ENCODE results near the gene LDLRAD4.

The LDLRAD4 gene

DNA sequence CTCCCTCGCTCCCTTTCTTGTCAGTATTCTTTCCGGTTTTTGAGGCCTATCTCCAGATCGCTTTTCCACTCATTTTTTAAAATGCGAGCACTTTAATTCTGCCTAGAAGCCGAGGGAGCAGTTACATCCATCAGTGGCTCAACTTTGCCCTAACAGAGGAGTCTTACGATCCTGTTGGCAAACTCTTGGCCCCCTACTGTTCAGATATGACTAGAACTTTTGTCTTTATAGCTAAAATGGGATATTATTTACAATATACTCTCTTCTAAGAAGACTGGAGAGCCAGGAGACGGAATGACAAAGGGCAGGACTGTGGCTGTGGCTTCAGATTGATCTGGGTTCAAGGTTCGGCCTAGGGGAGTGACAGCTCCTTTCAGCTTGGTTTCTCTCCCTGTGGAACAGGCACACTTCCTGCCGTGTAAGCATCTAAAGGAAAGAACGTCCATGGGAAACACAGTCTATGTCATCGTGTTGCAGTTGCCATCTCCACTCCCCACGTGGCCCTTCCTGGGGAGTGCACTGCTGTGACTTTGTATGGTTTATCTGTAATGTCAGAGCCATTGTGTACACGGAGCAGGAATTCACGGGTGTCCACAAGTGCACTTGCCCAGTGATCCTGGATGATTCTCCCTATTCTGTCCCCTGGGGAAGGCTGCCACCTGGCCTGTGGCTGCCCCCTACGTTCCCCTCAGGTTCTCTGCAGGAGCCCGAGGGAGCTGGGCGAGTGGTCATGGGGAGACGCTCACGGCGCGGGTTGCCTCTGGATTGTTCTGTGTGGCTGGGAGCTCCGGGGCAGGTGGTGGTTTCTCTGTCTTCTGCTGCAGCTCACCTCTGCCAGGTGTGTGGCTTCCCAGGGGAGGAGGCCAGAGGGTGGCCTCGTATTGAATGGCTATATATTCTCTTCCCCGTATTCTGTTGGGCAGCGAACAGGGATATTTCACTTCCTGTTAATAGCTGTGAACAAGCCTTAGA, 222.0 kb downstream of the LDLRAD4 start:
- no peak for DNase-seq

DNA sequence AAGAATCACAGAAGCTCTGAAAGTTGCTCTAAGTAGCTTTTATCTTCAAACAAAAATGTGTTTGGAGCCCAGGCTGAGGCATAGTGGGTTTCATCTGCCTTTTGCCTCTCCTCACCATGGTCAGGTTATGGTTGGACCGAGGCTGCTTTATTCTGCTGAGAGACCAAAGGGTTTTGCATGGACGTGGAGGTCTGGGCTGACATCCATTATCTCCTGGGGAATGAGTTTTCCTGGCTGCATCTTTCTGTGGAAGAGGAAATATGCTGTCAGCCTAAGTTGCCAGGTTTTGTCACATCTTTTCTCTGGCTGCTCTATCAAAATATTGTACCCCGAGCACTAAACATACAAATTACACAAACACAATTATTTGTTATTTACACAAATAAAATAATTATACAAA, 223.2 kb downstream of the LDLRAD4 start:
- no peak for DNase-seq

DNA sequence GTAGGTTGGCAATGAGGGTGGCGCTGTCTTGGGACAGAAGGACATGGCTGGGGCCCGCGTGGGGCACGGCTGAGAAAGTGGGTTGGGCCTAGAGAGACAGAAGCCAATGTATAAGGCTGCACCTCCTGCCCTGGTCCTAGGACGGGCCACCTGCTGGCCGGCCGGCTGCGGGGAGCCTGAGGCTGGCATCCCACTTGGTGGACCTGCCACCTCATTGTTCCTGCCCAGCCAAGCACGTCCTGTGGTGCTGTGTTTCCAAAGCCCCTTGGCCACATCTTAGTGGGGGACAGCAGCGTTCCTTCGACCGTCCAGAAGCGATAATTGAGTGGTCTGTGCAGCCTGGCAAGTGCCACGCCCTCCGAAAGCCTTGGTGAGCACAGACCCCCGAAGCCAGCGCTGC, 223.9 kb downstream of the LDLRAD4 start:
- DNase-seq: no peak

DNA sequence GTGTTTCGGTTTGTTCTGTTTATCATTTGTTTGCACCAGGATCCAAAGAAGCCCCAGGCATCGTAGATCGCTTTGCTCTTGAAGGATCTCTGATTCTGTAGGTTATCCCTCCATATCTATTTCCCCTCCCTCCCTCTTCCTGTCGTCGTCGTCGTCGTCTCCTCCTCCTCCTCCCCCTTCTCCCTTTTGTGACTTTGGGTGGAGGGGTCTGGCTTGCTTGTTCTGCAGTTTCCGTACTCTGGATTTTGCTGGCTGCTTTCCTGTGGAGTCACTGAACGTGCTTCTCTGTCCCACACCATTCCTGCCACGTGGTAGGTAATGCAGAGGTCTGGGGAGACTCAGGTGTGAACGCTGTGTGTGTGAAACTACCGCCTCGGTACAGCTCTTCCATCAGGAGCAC, 225.0 kb downstream of the LDLRAD4 start:
- DNase-seq: no peak

DNA sequence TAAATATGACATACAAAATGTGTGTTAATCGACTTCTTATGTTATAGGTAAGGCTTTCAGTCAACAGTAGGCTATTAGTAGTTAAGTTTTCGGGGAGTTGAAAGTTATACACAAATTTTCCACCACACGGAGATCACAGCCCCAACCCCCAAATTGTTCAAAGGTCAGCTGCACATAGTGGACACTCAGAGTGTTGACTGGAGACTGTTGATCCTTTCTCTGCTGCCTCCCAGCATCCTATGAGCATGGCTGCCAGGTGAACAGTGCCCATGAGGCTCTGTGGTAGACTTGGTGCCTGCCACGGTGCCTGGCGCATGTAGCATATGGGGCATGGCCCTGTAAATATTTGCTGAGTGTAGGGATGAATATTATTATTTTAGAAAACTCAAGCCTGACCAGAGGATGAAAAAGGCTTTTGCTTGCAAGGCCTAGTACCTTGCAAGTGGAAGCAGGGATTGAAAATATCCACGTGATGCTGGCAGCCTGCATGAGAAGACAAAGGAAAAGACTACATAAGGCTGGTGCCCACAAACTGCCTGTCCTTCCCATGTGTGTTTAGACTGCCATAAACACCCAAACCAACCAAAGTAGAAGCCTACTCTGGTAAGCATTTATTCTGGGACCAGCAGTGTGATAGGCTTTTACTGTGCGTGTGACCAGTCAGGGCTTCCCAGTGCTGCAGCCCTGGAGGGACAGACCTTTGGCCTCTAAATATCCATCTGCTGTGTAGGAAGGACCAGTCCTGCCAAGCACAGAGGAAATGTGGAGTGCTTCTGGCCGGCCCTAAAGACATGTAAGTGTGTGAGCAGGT, 226.1 kb downstream of the LDLRAD4 start:
- no peak for DNase-seq

DNA sequence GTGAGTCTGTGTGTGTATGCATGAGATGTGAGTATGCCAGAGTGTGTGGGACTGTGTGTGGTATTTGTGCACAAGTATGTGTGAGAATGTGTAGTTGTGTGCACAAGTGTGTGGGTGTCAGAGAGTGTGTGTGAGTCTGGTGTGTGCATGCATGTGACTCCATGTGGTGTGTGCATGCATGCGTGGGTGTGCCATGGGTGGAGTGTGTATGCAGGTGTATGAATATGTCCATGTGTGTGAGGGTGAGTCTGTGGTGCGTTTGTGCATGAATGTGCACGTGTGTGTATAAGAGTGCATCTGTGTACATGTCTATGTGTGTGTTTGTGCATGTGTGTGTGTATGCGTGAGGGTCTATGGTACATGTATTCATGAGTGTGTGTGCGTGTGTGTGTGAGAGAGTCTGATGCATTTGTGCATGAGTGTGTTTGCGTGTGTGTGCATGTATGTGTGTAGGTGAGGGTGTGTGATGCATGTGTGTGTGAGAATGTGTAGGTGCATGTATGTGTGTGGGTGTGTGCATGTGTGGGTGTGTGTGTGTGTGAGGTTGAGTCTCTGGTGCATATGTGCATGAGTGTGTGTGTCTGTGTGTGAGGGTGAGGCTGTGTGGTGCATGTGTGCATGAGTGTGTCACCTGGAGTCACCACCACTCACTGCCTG, 226.8 kb downstream of the LDLRAD4 start:
- no peak for DNase-seq

DNA sequence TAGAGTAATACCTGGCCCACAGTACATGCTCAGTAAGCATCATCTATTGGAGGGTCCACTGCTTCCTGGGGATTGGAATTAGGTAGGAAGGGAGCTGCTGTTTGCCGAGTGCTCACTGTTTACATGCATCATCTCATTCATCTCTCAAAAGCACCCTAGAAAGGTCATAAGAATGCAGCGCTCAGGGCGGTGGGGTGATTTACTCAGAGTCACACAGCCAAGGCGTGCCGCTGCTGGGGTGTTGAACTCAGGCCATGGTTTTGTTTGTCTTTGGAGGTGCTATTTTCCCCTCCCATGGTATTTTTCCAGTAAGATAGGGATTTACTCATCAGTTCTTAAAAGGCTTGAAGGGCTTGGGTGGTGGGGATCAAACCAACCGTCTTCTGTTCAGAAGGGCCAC, 227.5 kb downstream of the LDLRAD4 start:
- DNase-seq: no peak

DNA sequence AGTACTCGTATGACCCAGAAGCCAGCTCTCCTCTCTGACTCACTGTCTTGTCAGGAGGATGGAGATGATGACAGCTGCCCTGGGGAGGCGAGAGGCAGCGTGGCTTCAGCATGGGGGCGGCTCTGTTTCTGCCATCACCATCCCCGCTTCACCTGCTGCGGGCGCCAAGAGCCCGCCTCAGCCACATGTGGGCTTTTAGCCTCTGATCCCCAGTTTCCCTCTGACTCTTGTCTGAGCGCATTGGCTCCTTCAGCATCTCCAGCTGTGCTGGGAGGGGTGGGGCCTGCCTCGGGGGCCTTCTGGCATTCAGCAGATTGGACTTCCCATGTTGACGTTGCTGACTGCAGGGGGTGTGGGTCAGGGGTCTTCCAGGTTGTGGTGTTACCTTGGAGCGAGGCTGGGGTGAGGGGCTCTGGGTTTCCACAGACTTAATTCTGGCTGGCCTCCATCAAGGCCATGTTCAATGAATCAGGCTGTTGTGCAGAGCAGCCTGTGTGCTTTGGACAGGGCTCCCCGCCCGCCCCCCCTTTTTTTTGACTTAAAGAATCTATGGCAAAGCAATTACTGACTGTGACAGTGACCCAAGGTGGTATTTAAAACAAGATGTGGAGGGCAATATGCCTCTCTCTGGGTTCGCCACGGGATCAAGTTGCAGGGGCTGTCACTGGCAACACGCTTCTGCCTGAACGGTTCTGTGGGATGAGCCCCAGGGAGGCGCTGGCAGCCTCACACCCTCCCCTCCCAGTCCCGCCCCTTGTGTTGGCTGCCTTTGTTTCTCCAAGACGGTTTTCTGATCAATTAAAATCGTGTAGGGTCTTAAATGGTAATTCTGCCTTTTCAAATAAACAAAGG, 228.3 kb downstream of the LDLRAD4 start:
- DNase-seq: no peak

DNA sequence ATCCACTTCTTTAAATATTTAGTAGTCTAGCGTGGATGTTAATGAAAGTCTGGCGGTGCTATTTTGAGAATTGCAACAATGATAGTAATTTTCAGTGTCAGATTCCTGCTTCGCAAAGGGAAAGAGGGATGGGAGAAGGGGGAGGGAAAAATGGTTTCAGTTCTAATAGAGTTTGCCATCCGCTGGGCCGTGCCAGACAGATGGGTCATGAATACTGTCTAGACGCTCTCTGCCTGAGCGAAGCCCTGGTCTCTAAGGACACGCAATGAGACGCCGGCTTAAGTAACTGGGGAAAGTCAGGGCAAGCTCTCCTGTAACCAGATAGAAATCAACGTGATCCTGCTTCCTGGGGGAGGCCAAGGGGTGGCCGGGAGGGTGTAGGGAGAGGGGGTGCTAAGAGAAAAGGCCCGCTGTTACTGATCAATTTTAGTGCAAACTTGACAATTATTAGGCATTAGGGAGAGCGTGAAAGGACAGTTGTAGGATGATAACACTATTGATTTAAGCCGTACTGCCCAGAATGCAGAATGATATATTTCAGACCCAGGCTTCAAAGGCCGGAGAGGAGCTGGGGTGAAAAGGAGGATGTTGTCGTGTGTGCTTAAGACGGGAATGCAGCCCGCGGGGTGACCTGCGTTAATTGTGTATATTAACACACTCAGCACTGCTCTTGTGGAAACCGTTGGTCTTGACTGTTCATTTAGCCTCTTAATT, 229.2 kb downstream of the LDLRAD4 start:
- no peak for DNase-seq

DNA sequence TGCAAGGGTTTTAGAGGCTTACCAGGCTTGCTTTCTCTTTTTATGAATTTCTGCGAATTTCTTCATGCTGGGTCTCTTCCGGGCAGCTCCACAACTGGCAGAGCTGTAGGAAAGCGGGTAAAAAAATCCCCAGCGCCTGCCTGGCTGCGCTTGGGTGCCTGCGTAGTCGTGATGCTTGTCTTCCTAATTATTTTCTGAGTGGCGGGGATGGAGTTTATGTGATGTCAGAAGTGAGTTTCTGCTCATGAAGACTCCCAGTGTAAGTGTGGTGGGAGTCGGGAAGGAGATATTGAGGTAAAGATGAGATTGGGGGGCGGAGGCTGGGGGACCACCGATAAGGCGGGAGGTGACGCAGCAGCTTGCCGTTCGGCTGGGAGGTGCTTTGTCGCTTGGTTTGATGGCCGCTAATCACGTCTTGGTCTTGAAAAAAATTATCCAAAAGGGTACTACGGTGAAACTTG, 229.8 kb downstream of the LDLRAD4 start:
- DNase-seq: no peak

DNA sequence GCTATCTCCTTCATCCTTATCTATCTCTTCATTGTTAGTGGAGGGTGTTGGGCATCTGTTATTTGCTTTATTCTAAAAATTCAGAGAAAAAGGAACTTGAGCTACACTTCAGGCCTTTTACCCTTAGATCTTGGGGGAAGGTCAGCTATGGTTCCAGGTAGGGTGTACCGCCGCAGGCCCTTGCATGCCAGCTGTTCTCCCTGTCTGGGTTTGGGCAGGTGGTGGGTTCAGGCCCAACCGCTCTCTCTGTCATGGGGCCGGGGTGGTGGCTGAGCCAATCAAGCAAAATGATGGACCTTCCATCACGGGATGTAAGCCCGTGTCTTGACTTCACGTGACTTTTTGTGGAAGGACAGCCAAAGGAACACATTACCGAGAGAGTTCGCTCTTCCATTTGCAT, 231.1 kb downstream of the LDLRAD4 start:
- DNase-seq: no peak

DNA sequence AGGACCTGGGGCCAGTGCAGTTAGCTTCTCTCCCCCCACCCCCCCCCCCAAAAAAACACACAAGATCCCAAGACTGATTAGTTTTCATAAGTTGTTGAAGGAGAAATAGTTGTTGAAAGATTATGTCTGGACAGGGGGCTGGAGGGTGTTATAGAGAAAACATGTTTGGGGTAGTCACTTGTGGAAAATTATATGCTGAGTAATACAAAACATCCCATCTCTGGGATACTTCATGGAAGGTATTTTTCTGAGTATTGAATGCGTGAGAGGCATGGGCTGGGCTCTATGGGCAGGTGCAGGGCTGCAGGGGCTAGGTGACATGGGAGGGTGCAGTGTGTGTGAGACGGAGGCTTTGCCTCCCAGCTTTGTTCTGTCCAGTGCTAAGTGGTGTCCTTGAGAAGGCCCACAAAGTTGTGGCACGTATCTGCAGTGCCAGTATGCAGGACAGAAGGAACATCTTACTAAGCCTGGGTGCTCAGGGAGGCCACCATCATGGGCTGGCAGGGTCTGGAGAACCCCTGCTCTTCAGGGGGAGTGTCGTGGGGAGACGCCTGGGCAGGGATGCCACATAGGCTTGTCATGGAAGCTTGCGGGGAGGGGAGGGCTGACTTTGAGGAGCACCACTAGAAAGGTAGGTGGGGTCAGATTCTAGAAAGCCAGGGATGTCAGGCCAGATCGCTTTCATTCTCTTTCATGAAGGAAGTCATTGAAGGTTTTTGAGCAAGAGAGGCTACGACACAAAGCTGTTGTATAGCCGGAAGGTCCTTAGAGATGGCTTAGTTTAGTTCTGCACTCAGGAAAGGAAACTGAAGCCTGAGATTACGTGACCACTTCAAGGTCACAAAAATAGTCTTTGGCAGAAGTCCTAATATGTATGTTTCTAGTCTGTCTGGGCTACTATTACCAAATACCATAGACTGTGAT, 232.0 kb downstream of the LDLRAD4 start:
- no peak for DNase-seq

DNA sequence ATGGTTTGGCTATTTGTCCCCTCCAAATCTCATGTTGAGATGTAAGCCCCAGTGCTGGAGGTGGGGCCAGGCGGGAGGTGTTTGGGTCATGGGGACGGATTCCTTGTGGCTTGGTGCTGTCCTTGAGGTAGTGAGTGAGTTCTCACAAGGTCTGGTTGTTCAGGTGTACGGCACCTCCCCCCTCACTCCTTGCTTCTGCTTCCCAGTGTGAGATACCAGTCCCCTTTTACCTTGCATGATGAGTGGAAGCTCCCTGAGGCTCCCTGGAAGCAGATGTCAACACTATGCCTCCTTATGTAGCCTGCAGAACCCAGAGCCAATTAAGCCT, 232.6 kb downstream of the LDLRAD4 start:
- DNase-seq: no peak

DNA sequence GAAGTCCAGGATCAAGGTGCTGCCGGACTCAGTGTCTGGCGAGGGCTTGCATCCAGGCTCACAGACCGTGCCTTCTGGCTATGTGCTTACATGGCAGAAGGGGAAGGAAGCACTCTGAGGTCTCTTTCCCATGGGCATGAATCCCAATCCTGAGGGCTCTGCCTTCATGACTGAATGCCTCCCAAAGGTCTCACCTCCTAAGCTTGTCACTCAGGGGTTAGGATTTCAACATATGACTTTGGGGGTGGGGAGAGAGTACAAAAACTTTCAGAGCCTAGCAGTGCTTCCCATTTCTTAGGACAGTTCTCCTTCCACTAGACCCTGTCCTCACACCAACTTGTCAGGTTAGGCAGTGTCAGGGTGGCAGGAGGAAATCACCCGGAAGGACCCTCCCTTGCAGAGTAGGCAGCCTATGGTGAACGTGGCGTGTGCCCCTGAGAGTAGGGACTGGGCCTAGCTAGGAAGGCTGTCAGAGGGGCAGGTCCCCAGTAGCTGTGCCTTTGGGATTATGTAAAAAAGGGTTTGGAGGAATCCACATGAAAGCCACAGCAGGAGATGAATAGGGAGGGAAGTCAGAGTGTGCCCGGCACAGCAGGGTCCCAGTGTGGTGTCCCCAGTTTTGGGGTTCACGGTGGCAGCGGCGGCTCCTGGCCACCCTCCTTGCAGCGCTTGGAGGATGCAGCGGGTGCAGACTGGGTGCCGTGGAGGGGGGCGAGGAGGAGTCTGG, 233.3 kb downstream of the LDLRAD4 start:
- no peak for DNase-seq

DNA sequence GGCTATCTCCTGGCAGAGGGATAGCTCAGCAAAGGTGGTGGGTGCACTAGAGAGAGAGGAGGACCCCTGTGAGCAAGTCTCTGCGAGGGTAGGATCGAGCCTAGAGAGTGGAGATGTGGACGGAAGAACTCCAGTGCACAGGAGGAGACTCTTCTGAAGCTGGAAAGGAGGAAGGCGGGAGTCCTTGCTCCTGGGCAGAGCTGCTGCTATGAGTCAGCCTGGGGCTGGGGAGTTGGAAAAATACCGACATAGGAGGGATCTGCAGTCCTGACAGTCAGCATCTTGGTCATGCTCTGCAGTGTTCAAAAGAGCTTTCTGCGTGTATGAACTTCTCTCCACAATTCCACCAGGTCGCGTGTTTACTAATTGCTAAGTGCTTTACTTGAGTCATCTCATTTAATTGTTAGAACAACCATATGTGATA, 233.8 kb downstream of the LDLRAD4 start:
- no peak for DNase-seq

DNA sequence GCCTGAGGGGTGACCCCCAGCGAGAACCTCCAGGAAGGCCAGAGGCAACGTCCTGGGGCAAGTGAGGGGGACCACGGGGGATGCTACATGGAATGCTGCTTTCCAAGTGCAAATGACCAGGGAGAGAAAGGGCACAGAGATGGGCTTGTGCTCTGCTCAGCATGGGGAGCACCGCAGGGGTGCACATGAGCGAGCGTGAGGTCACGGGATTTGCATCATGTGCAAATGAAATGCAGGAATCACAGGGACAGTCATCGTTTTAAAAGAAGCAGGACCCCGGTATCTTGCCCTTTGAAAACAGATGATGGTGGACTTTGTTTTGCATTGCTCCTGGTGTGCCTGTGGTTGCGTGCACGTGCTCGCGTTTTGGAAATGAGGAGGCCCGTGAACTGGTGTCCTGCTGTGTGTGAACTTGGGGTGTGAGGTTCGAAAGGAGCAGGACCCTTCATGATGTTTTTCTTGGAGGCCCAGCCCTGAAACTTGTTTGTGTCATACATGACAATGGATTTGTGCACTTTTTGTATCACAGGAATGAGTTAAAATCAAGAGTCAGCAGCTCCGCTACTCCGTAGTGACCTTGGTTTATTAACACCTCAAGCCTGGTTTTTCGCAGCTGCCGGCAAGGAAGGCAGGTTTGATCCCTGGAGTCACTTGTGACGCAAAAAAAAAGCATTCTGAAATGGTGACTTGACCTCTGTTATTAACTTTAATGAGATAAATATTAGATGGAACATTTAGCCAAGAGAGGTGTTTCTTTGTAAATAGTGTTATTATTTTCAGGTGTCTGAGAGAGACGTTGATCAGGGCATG, 234.5 kb downstream of the LDLRAD4 start:
- no peak for DNase-seq

DNA sequence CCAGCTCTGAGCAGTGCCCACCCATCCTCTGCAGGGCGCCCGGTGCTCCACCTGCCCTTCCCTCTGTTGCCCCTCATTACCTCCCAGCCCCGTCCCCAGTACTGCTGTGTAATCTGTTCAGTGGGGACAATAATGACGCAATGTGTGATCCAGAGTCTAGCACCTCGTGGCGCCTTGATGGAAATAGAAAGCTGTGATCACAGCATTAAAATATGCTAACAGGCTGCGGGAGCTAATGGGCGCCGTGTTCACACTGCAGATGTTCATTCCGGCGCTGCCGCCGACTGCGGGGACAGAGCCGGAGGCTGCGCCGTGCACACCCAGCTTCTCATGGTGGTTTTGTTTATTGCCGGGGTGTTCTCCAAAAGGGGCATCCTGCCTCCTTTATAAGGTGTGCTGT, 235.2 kb downstream of the LDLRAD4 start:
- no peak for DNase-seq

DNA sequence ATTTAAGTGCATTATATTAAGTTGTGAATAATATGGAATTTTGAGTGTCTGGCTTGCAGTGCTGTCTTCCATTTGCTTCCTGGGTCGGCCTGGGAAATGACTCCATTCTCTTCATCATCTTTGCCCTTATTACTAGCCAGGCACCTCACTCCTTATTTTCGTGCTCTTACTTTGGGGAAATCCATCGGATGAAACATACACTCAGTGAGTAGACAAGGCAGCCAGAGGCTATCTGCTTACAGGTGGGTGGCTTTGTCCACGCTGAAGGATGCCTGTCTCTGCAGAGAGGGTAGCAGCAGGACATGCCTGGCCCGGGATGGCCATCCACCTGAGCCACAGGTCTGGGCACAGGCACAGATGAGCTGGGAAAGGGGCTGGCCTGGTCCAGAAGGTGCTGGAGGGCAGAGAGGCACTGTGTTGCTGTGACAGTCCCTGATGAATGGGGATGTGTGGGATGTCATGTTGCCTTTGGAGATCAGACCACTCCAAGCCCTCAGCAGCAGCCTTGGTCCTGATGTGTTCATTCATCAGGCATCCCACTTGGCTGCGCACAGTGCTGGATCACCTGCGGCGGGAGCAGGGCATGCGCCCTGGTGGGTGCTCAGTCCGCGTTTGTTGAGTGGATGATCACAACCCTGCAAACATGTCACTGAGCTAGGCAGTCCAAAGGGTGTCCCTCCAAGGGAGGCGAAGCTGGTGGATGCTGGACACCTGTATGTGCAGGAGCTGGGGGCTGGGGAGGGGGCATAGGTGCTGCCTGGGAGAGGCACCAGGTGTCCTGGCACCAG, 236.0 kb downstream of the LDLRAD4 start:
- DNase-seq: no peak
